Amniotic epithelial cell (primary cell): ENCODE data around the gene ZBTB25.
A peak's percentile ranks its signal among the peaks of the same experiment; 100 is the strongest.

Experiments
- DNase-seq: peaks from one replicate; pipeline ENCODE4 v3.0.0-alpha.2; 2010; ENCODE audit warnings: low read depth

ZBTB25 gene

DNA sequence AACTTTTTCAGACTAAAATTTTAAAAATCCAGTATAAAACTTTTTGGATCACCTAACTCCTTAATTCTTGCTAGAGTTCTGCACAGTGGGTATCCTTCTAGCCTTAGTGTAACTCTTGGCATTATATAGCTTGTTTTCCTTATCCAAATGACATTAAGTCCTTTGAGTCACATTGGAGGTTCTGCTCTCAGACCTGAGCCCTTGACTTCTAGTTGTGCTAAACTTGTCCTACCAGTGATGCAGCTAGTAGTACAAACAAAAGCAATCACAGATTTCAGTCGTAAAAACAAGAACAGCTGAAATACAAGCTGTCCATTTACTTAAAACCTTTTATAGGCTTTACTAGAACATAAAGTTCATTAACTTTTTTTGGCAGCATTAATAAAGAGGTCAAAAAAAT, 11.4 kb upstream of the ZBTB25 start:
- no peak for DNase-seq

GRCh38 chr14:64513271-64513670, 9.6 kb upstream of the ZBTB25 start:
- no peak for DNase-seq

- peak; percentile 64 for DNase-seq
Observed at GRCh38 chr14:64510825-64511671, 7.4 kb upstream of the ZBTB25 start.

- DNase-seq: no peak
Observed at GRCh38 chr14:64509036-64509435, 5.4 kb upstream of the ZBTB25 start.

GRCh38 chr14:64508215-64508776, 4.7 kb upstream of the ZBTB25 start:
- DNase-seq: no peak

DNA sequence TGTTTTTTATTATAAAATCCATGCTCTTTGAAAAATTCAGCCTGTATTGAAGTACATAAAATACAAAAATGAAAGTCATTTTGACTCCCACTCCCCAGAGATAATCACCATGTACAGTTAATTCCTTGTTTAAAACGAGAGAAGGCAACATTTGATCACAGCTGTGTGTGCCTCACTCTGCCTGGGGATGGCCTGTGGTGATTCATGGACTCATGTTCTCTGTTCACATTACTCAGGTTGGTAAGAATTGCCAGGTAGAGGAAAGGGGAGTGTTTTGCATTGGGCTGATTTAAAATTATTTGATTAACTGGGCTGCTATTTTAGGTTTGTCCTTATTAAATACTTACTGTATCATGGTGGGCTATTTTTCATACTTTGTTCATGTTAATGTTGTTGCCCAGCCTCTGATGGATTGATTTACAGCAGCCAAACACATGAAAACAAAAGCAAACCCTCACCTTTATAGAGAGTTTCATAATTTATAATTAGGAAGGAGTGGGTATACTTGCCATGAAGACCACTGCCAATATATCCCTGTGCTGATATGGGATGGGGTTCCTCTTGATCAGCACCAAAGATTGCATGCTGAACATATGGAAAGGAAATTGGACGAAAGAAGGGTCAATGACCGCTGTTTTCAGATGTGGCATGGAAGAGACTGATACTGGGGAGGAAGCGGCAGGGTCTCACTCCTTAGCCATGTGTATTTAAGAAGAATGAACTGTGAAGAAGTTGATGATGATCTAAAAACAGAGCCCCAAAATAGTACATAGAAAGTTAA, 3.9 kb upstream of the ZBTB25 start:
- peak; percentile 60 for DNase-seq

DNA sequence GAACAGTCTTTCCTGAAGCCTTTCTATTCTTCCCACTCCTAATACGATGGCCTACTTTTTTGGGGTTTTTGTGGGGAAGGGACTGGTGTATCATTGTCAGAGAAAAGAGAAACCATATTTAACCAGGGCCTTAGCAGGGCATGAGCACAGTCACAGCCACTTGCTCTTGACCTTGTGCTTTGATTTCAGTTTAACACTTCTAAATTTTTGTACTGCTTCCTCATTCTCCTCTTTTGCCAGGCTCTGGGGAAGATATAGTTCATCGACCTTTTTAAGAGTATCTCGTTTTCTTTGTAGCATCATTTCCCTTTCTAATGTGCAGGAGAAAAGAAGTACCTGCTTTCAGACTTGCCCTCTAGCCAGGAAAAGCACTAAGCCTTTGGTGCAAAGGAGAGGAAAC, 3.1 kb upstream of the ZBTB25 start:
- DNase-seq: no peak

DNA sequence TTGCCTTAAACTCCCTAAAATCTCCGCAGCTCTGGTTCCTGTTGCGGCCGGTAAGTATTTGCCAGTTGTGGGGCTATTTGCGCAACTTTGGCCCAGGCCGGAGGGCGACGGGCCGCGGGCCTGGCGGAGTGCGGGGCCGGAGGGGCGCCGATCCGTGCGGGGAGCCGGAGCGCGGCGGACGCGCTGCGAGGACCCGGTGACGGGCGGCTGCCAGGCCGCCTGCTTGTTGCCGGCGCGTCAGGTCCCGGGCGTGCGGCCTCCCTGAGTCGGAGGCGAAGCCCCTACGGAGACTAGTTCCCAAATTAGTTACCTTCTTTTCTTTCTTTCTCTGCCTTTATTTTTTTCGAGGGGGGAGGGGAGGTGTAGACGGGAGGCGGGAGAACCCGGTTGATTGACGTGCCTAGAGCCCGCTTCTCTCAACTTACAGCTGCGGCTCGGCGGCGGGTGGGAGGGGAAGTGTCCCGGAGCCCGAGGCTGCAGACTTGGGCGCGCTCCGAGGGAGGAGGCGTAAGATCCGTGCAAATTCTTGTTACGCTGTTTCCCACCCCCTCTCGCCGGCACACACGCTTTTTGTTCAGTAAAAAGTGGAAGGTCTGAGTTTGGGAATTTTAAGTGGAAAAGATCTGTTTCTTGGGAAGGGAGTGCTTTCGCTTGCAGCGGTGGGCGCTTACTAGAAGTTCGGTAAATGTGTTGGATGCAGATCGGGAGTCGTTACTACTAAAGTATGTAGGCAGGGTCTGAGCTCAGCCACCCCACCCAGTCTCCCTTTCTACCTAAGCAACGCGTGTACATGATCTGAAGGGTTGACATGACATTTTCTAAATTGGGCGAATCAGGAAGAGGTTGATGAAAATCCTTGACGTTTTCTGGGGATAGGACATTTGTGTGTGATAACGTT, 1.5 kb upstream of the ZBTB25 start:
- peak; percentile 81 for DNase-seq

DNA sequence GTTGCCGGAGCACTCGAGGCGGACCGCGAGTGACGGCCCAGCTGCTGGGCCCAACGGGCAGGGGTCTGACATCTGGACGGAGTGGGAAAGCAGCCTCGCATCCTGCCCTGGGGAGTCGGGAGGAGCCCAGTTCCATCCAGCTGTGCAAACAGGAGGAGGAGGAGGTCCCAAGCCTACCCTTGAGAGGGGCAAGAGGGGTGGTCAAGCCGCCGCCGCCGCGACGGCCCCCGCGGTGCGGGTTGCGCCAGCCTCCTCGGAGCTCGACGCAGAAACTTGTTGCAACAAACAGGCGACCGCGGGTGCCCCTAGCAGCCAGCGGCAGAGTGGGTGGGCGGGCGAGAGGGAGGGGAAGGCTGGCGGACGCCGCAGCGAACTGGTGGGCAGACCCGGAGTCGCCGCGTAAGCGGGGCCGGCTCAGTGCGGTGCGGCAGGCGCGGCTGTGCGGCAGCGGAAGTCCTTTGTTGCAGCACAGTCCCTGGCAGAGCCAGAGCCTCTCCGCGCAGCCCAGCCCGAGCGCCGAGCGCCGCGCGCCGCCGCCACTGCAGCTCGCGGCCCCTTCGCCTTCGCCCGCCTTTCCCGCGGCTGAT, 765 bp upstream of the ZBTB25 start, which contains the start of gene ZBTB1:
TSS of gene ZBTB1 (plus strand) at position 461 of the 587 bp plus-strand sequence. CDS start 16,735 bp downstream, outside the sequence.
- DNase-seq: peak; percentile 81

DNA sequence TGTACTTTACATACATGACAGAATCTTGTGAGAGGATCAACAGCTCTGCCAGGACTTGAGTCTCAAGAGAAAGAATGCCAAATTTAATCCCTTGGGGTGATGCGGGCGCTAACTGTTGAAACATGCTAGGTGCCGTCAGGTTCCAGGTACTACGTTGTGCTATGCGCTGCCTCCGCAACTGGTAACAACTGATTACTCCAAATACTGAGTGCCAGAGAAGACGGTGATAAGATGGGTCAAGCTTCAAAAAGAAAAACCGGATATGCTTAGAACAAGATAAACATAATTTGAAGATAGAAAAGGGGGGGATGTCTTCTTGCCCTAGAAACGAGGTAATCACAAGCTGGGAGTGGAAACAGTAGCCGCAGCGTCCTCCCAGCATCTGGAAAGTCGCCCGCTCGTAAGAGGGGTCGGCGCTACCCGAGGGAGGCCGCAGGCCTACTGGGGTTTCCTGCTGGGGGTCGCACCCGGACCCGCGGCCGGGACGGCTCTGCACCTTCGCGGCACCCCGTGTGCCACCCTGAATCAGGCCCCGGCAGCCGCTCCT, 678 bp downstream of the ZBTB25 start:
- peak; percentile 61 for DNase-seq

GRCh38 chr14:64502456-64502855, 1.2 kb downstream of the ZBTB25 start:
- no peak for DNase-seq

DNA sequence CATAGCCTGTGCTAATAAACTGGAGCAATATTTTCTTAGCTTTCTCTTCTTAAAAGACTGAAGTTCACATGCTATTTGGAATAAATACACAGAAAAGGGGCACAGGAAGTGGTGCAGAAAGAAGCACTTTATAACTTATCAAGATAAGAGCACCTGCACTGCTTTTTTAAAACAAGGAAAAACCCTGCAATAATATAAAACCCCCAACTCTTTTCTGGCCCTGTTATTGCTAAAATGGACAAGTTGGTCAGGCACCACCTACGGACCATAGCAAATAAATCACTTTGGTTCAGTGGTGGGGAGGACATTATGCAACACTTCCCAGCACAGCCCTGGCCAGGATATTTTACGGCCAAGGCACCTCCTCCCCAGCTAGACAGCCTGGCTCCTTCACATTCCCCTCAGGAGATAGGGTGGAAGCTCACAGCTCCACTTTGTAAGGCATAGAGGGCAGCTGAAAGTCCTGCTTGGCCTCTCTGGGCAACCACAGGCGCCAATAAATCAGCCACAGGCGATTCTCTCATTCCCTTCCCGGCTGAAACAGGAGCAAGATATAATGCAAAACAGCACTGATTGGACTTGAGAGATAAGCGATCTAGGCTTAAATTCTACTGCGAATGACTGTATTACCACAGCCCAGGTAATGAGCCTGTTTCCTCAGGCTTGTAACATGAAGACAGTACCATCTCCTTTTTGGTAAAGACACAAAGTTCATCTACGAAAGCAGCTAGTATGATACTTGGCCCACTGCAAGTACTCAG, 2.0 kb downstream of the ZBTB25 start:
- peak; percentile 98 for DNase-seq

- DNase-seq: peak; percentile 48
Observed at GRCh38 chr14:64500088-64500487, 3.5 kb downstream of the ZBTB25 start.

DNA sequence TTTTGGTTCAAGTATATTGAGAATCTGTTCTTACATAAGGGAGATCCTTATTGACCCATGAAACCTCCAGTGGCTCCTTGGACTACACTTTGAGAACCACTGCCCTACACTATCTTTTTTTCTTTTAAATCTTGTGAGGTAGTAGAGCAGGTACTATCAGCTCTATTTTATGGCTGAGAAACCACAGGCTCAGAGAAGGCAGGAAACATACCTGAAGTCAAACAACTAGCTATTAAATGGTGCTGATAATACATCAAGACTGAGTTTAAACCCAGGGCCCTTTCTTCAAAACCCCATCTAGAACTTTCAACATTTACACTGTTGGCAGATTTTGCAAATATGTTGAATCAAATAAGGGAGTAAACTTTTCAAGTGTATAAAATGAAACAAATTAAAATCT, 6.9 kb downstream of the ZBTB25 start:
- DNase-seq: no peak

DNA sequence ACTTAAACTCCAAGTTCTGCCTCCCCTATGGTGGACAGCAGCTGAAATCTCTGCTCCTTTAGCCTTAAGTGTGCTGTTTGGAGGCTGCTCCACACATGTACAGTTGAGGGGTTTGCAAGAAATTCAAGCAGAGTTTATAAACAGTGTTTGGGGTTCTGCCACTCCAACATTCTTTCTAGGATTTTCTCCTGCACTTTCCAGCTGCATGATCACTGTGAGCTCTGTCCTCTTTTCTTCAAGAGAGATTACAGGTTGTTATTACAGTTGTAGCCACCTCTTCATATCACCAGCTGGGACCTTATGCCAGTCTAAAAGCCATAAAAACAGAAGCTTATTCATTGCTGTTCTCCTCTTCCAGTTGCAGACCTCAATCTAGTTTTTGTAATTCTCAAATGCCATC, 8.4 kb downstream of the ZBTB25 start:
- DNase-seq: no peak

DNA sequence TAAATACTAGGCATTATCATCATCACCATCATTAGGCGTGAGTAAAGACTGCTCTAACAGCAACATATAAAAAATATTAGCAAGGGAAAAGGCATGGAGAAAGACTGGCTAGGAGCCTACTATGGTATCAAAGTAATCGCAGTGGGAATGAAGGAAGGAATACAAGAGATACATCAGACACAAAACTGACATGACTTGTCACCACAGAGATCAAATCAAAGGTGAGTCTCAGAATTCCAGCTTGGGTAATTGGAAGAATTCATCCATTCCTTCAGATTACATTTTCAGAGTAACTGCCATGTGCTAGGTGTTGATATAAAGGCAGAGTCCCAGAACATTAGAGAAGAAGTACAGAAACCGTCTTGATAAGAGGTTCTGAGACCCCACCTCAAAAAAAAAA, 10.2 kb downstream of the ZBTB25 start:
- no peak for DNase-seq

GRCh38 chr14:64491637-64492036, 12.0 kb downstream of the ZBTB25 start:
- no peak for DNase-seq

- DNase-seq: no peak
Observed at GRCh38 chr14:64488590-64489099, 15.0 kb downstream of the ZBTB25 start.

- DNase-seq: peak; percentile 25
Observed at GRCh38 chr14:64478634-64479250, 24.9 kb downstream of the ZBTB25 start.

DNA sequence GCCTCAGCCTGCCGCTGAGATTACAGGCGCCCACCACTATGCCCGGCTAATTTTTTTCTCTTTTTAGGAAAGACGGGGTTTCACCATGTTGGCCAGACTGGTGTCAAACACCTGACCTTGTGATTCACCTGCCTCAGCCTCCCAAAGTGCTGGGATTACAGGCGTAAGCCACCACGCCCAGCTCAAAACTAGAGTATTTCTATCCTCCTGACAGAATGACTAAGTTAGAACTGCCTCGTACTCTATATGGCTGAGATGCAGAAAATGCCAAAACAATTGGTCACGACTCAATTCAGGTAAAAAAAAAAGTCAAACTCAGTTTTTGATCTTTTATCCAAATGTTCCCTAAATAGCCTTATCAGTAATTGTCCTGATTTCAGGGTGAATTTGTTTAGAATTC, 27.2 kb downstream of the ZBTB25 start:
- no peak for DNase-seq
